Loucy (cell line): ENCODE results near the gene COL6A5.

Source experiments
- H2AFZ ChIP-seq: fragments of 200-600 bp; sonication (generic); 2 replicates; pipeline ENCODE4 v1.6.0; 2016; ENCODE audit warnings: antibody characterized with exemption, mild to moderate bottlenecking, low read length, moderate library complexity
- H3F3A ChIP-seq: fragments of 200-600 bp; 2 replicates; pipeline ENCODE4 v1.6.0; 2016; ENCODE audit warnings: antibody characterized with exemption, low read depth, mild to moderate bottlenecking
- H3K27me3 ChIP-seq: fragments of 200-600 bp; sonication (generic); 2 replicates; pipeline ENCODE4 v1.6.1; 2014; ENCODE audit warnings: low read length, mild to moderate bottlenecking; ENCODE audit not compliant: insufficient read depth, poor library complexity, severe bottlenecking
- H3K36me3 ChIP-seq: fragments of 200-600 bp; sonication (generic); 2 replicates; pipeline ENCODE4 v1.6.1; 2016; ENCODE audit warnings: low read length; ENCODE audit not compliant: insufficient read depth
- H3K4me1 ChIP-seq: fragments of 200-600 bp; sonication (generic); 2 replicates; pipeline ENCODE4 v1.5.1; 2014; ENCODE audit warnings: low read length, mild to moderate bottlenecking; ENCODE audit not compliant: insufficient read depth, poor library complexity, severe bottlenecking
- H3K4me2 ChIP-seq: fragments of 200-600 bp; sonication (generic); 2 replicates; pipeline ENCODE4 v1.6.0; 2014; ENCODE audit warnings: antibody characterized with exemption, low read length, low read depth, mild to moderate bottlenecking; ENCODE audit not compliant: poor library complexity, severe bottlenecking
- H3K4me3 ChIP-seq: fragments of 200-600 bp; sonication (generic); 2 replicates; pipeline ENCODE4 v1.5.1; 2014; ENCODE audit warnings: low read length, mild to moderate bottlenecking, mixed read lengths; ENCODE audit not compliant: poor library complexity, severe bottlenecking
- H3K79me2 ChIP-seq: fragments of 200-600 bp; sonication (generic); 2 replicates; pipeline ENCODE4 v1.6.1; 2014; ENCODE audit warnings: low read length; ENCODE audit not compliant: insufficient read depth
- H3K9ac ChIP-seq: fragments of 200-600 bp; sonication (generic); 2 replicates; pipeline ENCODE4 v1.6.0; 2014; ENCODE audit warnings: mild to moderate bottlenecking, low read depth, low read length, moderate library complexity; ENCODE audit not compliant: poor library complexity, severe bottlenecking
- H3K9me2 ChIP-seq: fragments of 200-600 bp; sonication (generic); replicated peaks from 2 replicates; pipeline ENCODE4 v1.6.1; 2016; ENCODE audit warnings: low read depth, low read length, mixed read lengths
- H3K9me3 ChIP-seq: fragments of 200-600 bp; sonication (generic); 2 replicates; pipeline ENCODE4 v1.6.1; 2014; ENCODE audit warnings: mild to moderate bottlenecking, antibody characterized with exemption, low read length, low read depth; ENCODE audit not compliant: insufficient read depth
- H4K20me1 ChIP-seq: fragments of 200-600 bp; sonication (generic); 2 replicates; pipeline ENCODE4 v1.6.0; 2014; ENCODE audit warnings: antibody characterized with exemption, low read length, mild to moderate bottlenecking; ENCODE audit not compliant: insufficient read depth, poor library complexity, severe bottlenecking
- EZH2phosphoT487 ChIP-seq: fragments of 200-600 bp; IDR thresholded peaks from 2 replicates; pipeline ENCODE4 v1.6.1; 2018; ENCODE audit warnings: antibody characterized with exemption, mild to moderate bottlenecking, moderate library complexity, borderline replicate concordance
- TF ChIP-seq, protein P1 (sequence below): fragments of 200-600 bp; sonication (generic); conservative IDR thresholded peaks from 2 replicates; pipeline ENCODE4 v1.5.1; 2014; ENCODE audit warnings: mild to moderate bottlenecking, antibody characterized with exemption, low read length

The COL6A5 gene

DNA sequence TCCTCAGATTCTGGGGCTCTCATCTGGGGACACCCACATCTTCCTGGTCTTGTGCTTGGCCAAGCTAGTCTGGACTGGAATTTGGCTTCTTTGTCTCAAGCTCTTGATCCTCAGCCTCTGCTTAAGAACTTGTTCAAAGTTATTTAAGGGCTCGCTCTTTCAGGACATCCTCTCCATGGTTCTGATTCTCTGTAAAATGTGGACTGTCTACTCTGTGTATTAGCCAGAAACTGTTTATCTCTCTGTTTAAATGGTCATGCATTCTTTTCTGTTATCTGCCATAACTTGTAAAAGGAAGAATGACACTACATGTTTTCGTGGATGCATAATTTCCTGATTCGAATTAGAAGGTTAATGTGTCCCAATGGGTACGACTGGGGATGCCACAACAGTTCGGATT is 79.4 kb downstream of the COL6A5 start:
- no peaks in the 10 kb centered on the region for H3K27me3 ChIP-seq
- H3F3A ChIP-seq, result no peaks in the 10 kb centered on the region
- no peak overlapping the region for H2AFZ ChIP-seq
- no peaks in the 10 kb centered on the region for H3K9me3 ChIP-seq
- H3K79me2 ChIP-seq, result no peaks in the 10 kb centered on the region
- no peaks in the 10 kb centered on the region for H3K9me2 ChIP-seq
- no peak overlapping the region for H3K9ac ChIP-seq
- H3K4me1 ChIP-seq, result no peaks in the 10 kb centered on the region
- no peak overlapping the region for H3K4me3 ChIP-seq
- no peak for TF ChIP-seq EZH2phosphoT487
- TF ChIP-seq, protein P1, sequence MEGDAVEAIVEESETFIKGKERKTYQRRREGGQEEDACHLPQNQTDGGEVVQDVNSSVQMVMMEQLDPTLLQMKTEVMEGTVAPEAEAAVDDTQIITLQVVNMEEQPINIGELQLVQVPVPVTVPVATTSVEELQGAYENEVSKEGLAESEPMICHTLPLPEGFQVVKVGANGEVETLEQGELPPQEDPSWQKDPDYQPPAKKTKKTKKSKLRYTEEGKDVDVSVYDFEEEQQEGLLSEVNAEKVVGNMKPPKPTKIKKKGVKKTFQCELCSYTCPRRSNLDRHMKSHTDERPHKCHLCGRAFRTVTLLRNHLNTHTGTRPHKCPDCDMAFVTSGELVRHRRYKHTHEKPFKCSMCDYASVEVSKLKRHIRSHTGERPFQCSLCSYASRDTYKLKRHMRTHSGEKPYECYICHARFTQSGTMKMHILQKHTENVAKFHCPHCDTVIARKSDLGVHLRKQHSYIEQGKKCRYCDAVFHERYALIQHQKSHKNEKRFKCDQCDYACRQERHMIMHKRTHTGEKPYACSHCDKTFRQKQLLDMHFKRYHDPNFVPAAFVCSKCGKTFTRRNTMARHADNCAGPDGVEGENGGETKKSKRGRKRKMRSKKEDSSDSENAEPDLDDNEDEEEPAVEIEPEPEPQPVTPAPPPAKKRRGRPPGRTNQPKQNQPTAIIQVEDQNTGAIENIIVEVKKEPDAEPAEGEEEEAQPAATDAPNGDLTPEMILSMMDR, result no peak
- no peaks in the 10 kb centered on the region for H4K20me1 ChIP-seq
- no peak overlapping the region for H3K4me2 ChIP-seq
- H3K36me3 ChIP-seq, result no peaks in the 10 kb centered on the region

DNA sequence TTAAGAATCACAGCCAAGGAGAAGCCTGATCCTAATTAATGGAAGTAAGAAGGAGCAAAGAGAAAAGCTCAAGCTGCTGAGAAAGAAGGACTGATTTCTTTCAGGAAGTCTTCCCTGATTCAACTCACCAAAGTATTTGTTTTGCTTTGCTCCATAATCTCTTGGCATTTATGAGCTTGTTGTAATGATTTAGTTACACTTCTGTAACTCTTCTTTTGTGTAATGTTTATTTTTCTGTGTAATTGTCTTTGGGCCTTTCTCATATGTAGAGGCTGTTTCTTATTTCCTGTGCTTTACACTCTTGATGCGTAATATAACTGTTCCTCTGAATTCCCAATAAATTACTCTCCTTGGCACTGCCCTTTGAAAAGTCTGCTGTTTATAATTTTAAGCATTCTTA is 80.0 kb downstream of the COL6A5 start:
- Histone ChIP-seq H3K4me1 (no peaks in the 10 kb centered on the region), H4K20me1 (no peaks in the 10 kb centered on the region), H3K9me2 (no peaks in the 10 kb centered on the region), H3K27me3 (no peaks in the 10 kb centered on the region), H3F3A (no peaks in the 10 kb centered on the region), H3K79me2 (no peaks in the 10 kb centered on the region), H3K9me3 (no peaks in the 10 kb centered on the region), H3K4me3 (no peak overlapping the region), H3K36me3 (no peaks in the 10 kb centered on the region), H2AFZ (no peak overlapping the region), H3K9ac (no peak overlapping the region), H3K4me2 (no peak overlapping the region)
- no peak for TF ChIP-seq EZH2phosphoT487
- TF ChIP-seq, protein P1, result no peak

DNA sequence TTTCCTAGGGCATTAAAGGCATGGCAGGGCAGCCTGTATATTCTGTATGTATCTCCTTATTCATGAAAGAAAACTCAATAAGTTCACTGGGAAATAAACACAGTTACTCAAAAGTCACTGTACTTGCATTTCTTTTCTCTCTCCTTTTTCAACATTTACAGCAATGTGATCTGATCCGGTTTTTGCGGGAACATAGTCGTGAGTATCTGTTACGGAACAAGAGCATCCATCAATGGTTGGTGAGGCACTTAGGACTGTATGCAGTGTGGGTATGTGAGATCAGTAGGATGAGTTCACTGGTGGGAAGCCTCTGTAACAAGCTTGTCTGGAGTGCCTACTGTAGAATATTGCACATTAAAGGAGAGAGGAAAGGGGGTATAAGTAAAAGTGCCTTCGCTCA is 80.7 kb downstream of the COL6A5 start:
- no peak overlapping the region for H2AFZ ChIP-seq
- TF ChIP-seq EZH2phosphoT487, result no peak
- TF ChIP-seq, protein P1, result no peak

More for the DNA sequence above, 80.7 kb downstream of the COL6A5 start:
- Histone ChIP-seq H3K79me2 (no peaks in the 10 kb centered on the region), H4K20me1 (no peaks in the 10 kb centered on the region), H3K27me3 (no peaks in the 10 kb centered on the region), H3K4me2 (no peak overlapping the region), H3K4me1 (no peaks in the 10 kb centered on the region), H3K4me3 (no peak overlapping the region), H3K9ac (no peak overlapping the region), H3F3A (no peaks in the 10 kb centered on the region), H3K9me2 (no peaks in the 10 kb centered on the region), H3K9me3 (no peaks in the 10 kb centered on the region), H3K36me3 (no peaks in the 10 kb centered on the region)
